ENCODE measurements around the gene ARID3B.
A peak's percentile ranks its signal among the peaks of the same experiment; 100 is the strongest.

Gene ARID3B

DNA sequence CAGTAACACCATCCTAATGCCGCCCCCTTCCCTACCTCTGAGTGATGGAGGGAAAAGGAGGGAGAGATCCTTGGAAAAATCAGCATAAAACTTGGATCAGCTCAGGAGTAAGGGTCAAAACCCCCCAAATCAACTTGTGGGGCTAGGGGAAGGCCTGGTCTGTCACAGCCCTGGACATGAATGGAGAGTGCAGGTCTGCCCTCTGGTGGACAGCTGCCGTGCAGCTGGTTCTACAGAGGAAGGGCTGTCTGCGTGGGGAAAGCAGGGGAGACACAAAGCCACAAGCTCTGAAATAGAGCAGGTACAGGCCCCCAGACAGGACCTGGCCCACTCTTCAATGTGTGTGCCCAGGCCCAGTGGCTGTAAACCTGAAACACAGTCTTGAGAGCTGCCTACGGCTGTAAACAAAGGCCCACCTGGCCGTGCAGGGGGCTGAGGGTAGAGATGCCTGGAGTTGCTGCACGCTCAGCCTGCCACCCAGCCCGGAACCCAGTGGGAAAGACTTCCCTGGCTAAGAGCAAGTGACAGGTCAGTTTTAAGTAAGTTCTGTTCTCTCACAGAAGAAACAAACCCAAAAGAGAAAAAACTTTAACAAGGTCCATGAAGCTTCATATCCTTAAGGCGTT is 91.0 kb downstream of the ARID3B start:
- Histone ChIP-seq H3K4me2 (no peak overlapping the region), H3K4me3 (IDR thresholded peaks at IDR 0.05; ENCODE audit: insufficient read depth, low read depth, low read length) (no peak overlapping the region), H3K27ac (no peak overlapping the region), H2AFZ (ENCODE audit: low read depth) (no peak overlapping the region), H3K9ac (no peak overlapping the region), H3K27me3 (ENCODE audit: insufficient read depth, low read depth) (no peaks in the 10 kb centered on the region), H3K4me1 (ENCODE audit: low read depth, poor library complexity, severe bottlenecking) (peaks cover 10% of the 10 kb centered on the region), H4K20me1 (ENCODE audit: insufficient read depth) (no peaks in the 10 kb centered on the region), H3K36me3 (ENCODE audit: insufficient read depth) (peaks cover 3% of the 10 kb centered on the region; the same call in 1 of the 2 replicates), H3K79me2 (ENCODE audit: insufficient read depth, low read depth) (no peaks in the 10 kb centered on the region)
- TF ChIP-seq, protein P1, sequence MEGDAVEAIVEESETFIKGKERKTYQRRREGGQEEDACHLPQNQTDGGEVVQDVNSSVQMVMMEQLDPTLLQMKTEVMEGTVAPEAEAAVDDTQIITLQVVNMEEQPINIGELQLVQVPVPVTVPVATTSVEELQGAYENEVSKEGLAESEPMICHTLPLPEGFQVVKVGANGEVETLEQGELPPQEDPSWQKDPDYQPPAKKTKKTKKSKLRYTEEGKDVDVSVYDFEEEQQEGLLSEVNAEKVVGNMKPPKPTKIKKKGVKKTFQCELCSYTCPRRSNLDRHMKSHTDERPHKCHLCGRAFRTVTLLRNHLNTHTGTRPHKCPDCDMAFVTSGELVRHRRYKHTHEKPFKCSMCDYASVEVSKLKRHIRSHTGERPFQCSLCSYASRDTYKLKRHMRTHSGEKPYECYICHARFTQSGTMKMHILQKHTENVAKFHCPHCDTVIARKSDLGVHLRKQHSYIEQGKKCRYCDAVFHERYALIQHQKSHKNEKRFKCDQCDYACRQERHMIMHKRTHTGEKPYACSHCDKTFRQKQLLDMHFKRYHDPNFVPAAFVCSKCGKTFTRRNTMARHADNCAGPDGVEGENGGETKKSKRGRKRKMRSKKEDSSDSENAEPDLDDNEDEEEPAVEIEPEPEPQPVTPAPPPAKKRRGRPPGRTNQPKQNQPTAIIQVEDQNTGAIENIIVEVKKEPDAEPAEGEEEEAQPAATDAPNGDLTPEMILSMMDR (conservative IDR thresholded peaks at IDR 0.05; ENCODE audit: low read depth, low read length), result peak; percentile 87

DNA sequence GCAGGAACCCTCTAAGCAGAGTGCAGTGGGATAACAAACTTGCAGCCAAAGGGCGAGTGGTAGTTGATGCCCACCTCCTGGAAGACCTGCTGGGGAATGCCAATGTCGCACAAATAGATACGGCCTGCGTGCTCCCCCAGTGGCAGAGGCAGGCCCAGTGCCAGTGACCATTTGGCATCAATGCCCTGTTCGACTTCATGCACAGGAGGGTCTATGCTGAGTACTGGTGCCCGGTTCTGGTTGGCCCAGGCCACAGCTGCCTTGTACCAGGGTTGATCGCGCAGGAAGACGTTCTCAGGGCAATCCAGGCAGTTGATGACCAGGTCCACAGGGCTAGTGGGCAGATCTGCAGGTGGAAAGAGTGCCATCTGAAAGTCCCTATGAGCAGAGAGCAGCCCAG is 91.6 kb downstream of the ARID3B start:
- H4K20me1 ChIP-seq (ENCODE audit: insufficient read depth), result no peaks in the 10 kb centered on the region
- peaks cover 1% of the 10 kb centered on the region; the same call in 1 of the 2 replicates for H3K36me3 ChIP-seq (ENCODE audit: insufficient read depth)
- no peaks in the 10 kb centered on the region for H3K79me2 ChIP-seq (ENCODE audit: insufficient read depth, low read depth)
- H3K4me2 ChIP-seq, result no peak overlapping the region
- H3K27ac ChIP-seq, result no peak overlapping the region
- H3K27me3 ChIP-seq (ENCODE audit: insufficient read depth, low read depth), result no peaks in the 10 kb centered on the region
- TF ChIP-seq, protein P1 (conservative IDR thresholded peaks at IDR 0.05; ENCODE audit: low read depth, low read length), result no peak
- peaks cover 4% of the 10 kb centered on the region for H3K4me1 ChIP-seq (ENCODE audit: low read depth, poor library complexity, severe bottlenecking)
- H3K9ac ChIP-seq, result no peak overlapping the region
- H2AFZ ChIP-seq (ENCODE audit: low read depth), result no peak overlapping the region
- H3K4me3 ChIP-seq (IDR thresholded peaks at IDR 0.05; ENCODE audit: insufficient read depth, low read depth, low read length), result no peak overlapping the region

DNA sequence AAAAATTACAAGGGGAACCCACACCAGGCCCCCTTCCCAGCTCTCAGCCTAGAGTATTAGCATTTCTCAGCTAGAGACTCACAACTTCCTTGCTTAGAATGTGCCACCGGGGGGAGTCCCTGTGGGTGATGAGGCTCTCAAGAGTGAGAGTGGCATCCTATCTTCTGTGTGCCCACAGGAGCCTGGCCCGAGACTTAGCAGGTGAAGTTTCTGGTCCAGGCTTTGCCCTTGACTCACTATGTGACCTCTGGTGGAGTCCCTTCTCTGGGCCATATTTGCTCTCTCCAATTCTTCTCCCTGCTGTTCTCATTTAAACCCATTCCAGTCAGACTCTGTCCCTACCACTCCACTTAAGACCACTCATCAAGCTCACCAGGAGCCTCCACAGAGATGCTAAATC is 92.8 kb downstream of the ARID3B start:
- Histone ChIP-seq H3K4me3 (IDR thresholded peaks at IDR 0.05; ENCODE audit: insufficient read depth, low read depth, low read length) (no peak overlapping the region), H3K4me1 (ENCODE audit: low read depth, poor library complexity, severe bottlenecking) (no peaks in the 10 kb centered on the region), H4K20me1 (ENCODE audit: insufficient read depth) (no peaks in the 10 kb centered on the region), H3K79me2 (ENCODE audit: insufficient read depth, low read depth) (no peaks in the 10 kb centered on the region), H2AFZ (ENCODE audit: low read depth) (no peak overlapping the region), H3K36me3 (ENCODE audit: insufficient read depth) (no peaks in the 10 kb centered on the region), H3K27me3 (ENCODE audit: insufficient read depth, low read depth) (no peaks in the 10 kb centered on the region), H3K4me2 (no peak overlapping the region), H3K27ac (no peak overlapping the region), H3K9ac (no peak overlapping the region)
- TF ChIP-seq, protein P1 (conservative IDR thresholded peaks at IDR 0.05; ENCODE audit: low read depth, low read length), result no peak

DNA sequence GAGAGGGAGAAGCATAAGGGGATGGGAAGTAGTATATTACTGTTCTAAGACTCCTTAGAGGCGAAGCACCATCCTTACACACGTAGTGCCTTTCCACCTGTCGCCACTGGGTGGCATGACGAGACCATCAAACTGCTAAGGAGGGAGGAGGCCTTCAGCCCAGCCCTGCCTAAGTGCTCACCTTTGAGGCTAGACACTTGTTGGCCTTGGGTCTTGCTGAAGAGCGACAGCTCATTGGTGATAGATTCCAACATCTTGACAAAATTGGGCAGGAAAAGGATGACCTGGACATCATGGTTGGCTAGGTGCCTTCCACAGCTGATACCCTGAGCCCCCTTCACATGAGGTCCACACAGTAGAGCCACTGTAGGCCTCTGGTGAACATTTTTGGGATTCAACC is 94.2 kb downstream of the ARID3B start:
- H3K27me3 ChIP-seq (ENCODE audit: insufficient read depth, low read depth), result no peaks in the 10 kb centered on the region
- no peak overlapping the region for H2AFZ ChIP-seq (ENCODE audit: low read depth)
- no peak overlapping the region for H3K9ac ChIP-seq
- no peaks in the 10 kb centered on the region for H3K79me2 ChIP-seq (ENCODE audit: insufficient read depth, low read depth)
- no peak overlapping the region for H3K4me2 ChIP-seq
- TF ChIP-seq, protein P1 (conservative IDR thresholded peaks at IDR 0.05; ENCODE audit: low read depth, low read length), result peak; percentile 94
- no peak overlapping the region for H3K27ac ChIP-seq
- H3K4me3 ChIP-seq (IDR thresholded peaks at IDR 0.05; ENCODE audit: insufficient read depth, low read depth, low read length), result no peak overlapping the region
- no peaks in the 10 kb centered on the region for H3K4me1 ChIP-seq (ENCODE audit: low read depth, poor library complexity, severe bottlenecking)
- H4K20me1 ChIP-seq (ENCODE audit: insufficient read depth), result no peaks in the 10 kb centered on the region
- no peaks in the 10 kb centered on the region for H3K36me3 ChIP-seq (ENCODE audit: insufficient read depth)
